Endodermal cell (in vitro differentiated cells): ENCODE results near the gene NFKBIB. TPM values are rescaled to one million over a fixed set of nuclear protein-coding genes. Genes with fewer than 3 reads are reported as not detected.

Source experiments
- DNase-seq: peaks from one replicate; pipeline ENCODE4 v3.0.0-alpha.2; 2017
- H3K27ac ChIP-seq: 2 replicates; pipeline ENCODE4 v1.5.1; 2013; ENCODE audit warnings: mild to moderate bottlenecking, low read depth, low read length, moderate library complexity
- H3K27me3 ChIP-seq: 2 replicates; pipeline ENCODE4 v1.6.1; 2013; ENCODE audit warnings: mild to moderate bottlenecking, low read length, moderate library complexity; ENCODE audit not compliant: insufficient read depth, control insufficient read depth, poor library complexity, severe bottlenecking
- H3K36me3 ChIP-seq: 2 replicates; pipeline ENCODE4 v1.7.0; 2013; ENCODE audit warnings: mild to moderate bottlenecking, low read length, moderate library complexity; ENCODE audit not compliant: control insufficient read depth, insufficient read depth
- H3K4me1 ChIP-seq: one replicate; pipeline ENCODE4 v1.7.0; 2013; ENCODE audit warnings: low read length; ENCODE audit not compliant: control insufficient read depth, insufficient read depth
- H3K4me3 ChIP-seq: 2 replicates; pipeline ENCODE4 v1.5.1; 2013; ENCODE audit warnings: mild to moderate bottlenecking, low read length, moderate library complexity
- H3K9ac ChIP-seq: 2 replicates; pipeline ENCODE4 v1.6.1; 2013; ENCODE audit warnings: mild to moderate bottlenecking, low read length, moderate library complexity; ENCODE audit not compliant: poor library complexity, severe bottlenecking; ENCODE audit errors: extremely low read depth
- H3K9me3 ChIP-seq: 2 replicates; pipeline ENCODE4 v1.6.1; 2013; ENCODE audit warnings: mild to moderate bottlenecking, low read length, moderate library complexity; ENCODE audit not compliant: control insufficient read depth
- H3K27ac Mint-ChIP-seq: 2 replicates; pipeline ENCODE4 v1.8.0; 2020; ENCODE audit warnings: mixed read lengths
- H3K27me3 Mint-ChIP-seq: 2 replicates; pipeline ENCODE4 v1.8.0; 2021; ENCODE audit warnings: mild to moderate bottlenecking, mixed read lengths; ENCODE audit not compliant: insufficient read depth
- H3K36me3 Mint-ChIP-seq: 2 replicates; pipeline ENCODE4 v1.8.0; 2020; ENCODE audit warnings: low read depth, mixed read lengths
- H3K4me1 Mint-ChIP-seq: 2 replicates; pipeline ENCODE4 v1.8.0; 2020; ENCODE audit warnings: mixed read lengths
- H3K4me3 Mint-ChIP-seq: 2 replicates; pipeline ENCODE4 v1.8.0; 2020; ENCODE audit warnings: mild to moderate bottlenecking, moderate library complexity, mixed read lengths
- H3K9me3 Mint-ChIP-seq: 2 replicates; pipeline ENCODE4 v1.8.0; 2020; ENCODE audit warnings: mild to moderate bottlenecking, mixed read lengths
- CTCF ChIP-seq: fragments of 200-600 bp; sonication (generic); conservative IDR thresholded peaks from 2 replicates; pipeline ENCODE4 v1.5.0; 2021; ENCODE audit warnings: antibody characterized with exemption, mild to moderate bottlenecking
- WGBS, 2 experiments: methylation state at CpG; one replicate each; pipeline versions ENCODE4 v1.1.5 to v1.1.7; 2013; ENCODE audit warnings: missing lambda C conversion rate in 2 of 2, mixed read lengths in 1 of 2; ENCODE audit not compliant: insufficient coverage in 1 of 2, insufficient read length in 1 of 2; 5-methylcytosine and 5-hydroxymethylcytosine counted together
- total RNA-seq, 2 donors: library from RNA; stranded (reverse); fragmentation: NEBNext Ultra II Directional in 1 of 2; extraction: Animal tissue kit (Norgen Biotek cat#: 25700) in 1 of 2; gene quantifications; 2 replicates in 1 of 2; 3 replicates in 1 of 2; pipeline ENCODE4 v1.2.1, GENCODE V29; 2021

Gene NFKBIB
- total RNA-seq, 2 donors from 2014 or later = 20.7 to 24.3 TPM

DNA sequence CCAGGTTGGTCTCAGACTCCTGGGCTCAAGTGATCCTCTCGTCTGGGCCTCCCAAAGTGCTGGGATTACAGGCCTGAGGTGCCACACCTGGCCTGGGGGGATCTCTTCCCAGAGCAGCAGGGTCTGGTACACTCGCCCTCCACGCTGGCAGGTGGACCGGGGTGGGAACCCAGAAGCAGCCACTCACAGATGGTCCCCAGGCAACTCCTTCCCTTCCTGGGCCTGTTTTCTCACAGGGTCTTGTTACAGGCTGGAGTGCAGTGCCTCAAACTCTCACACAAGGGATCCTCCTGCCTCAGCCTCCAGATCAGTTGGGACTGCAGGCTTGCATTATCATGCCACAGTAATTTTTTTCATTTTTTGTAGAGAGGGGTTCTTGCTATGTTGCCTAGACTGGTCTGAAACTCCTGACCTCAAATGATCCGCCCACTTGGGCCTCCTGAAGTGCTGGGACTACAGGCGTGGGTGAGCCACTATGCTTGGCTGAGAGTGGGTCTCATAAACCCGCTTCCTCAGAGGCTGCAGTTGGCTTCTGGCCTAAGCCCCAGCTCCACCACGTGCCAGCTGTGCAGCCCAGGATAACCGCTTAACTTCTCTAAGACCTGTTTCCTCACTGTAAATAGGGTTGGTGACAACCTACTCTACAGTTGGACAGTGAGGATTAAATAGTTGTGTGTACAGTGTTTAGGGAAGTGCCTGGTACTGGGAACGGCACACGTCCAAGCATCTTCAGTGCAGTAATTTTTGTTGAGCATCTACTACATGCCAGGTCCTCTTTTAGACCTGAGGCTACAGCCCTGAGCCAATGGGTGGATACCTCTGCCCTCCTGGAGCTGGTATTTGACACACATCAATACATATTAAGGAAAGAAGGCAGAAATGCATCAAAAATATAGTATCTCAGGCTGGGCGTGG lies 13.1 kb downstream of the NFKBIB start:
- peaks cover 5% of the 10 kb centered on the region for H3K36me3 ChIP-seq
- no peak overlapping the region for H3K4me3 Mint-ChIP-seq
- 85 to 90% methylated on average over 12 of the region's 12 CpGs for WGBS, 2 experiments
- H3K9me3 ChIP-seq = no peaks in the 10 kb centered on the region
- H3K27ac Mint-ChIP-seq = no peak overlapping the region
- no peak overlapping the region for H3K9ac ChIP-seq
- H3K27me3 ChIP-seq = no peaks in the 10 kb centered on the region
- H3K4me3 ChIP-seq = no peak overlapping the region
- H3K4me1 ChIP-seq = no peaks in the 10 kb centered on the region
- H3K27ac ChIP-seq = peak overlapping the region; percentile 70
- H3K36me3 Mint-ChIP-seq = peaks cover 13% of the 10 kb centered on the region
- peaks cover under 1% of the 10 kb centered on the region for H3K9me3 Mint-ChIP-seq
- peaks cover 12% of the 10 kb centered on the region for H3K27me3 Mint-ChIP-seq
- no peak for TF ChIP-seq CTCF
- DNase-seq = no peak
- H3K4me1 Mint-ChIP-seq = no peaks in the 10 kb centered on the region

- Mint-ChIP-seq H3K36me3 (peaks cover 11% of the 10 kb centered on the region), H3K9me3 (no peaks in the 10 kb centered on the region), H3K27me3 (peaks cover 12% of the 10 kb centered on the region), H3K4me1 (no peaks in the 10 kb centered on the region), H3K27ac (no peak overlapping the region), H3K4me3 (no peak overlapping the region)
- Histone ChIP-seq H3K9ac (no peak overlapping the region), H3K4me1 (no peaks in the 10 kb centered on the region), H3K36me3 (peaks cover 5% of the 10 kb centered on the region), H3K27ac (no peak overlapping the region), H3K4me3 (no peak overlapping the region), H3K27me3 (no peaks in the 10 kb centered on the region), H3K9me3 (no peaks in the 10 kb centered on the region)
- DNase-seq = no peak
- no peak for TF ChIP-seq CTCF
- 93 to 97% methylated on average over 4 to 8 of the region's 8 CpGs for WGBS, 2 experiments
Measured at GRCh38 chr19:38913958-38914357, 14.2 kb downstream of the NFKBIB start.

DNA sequence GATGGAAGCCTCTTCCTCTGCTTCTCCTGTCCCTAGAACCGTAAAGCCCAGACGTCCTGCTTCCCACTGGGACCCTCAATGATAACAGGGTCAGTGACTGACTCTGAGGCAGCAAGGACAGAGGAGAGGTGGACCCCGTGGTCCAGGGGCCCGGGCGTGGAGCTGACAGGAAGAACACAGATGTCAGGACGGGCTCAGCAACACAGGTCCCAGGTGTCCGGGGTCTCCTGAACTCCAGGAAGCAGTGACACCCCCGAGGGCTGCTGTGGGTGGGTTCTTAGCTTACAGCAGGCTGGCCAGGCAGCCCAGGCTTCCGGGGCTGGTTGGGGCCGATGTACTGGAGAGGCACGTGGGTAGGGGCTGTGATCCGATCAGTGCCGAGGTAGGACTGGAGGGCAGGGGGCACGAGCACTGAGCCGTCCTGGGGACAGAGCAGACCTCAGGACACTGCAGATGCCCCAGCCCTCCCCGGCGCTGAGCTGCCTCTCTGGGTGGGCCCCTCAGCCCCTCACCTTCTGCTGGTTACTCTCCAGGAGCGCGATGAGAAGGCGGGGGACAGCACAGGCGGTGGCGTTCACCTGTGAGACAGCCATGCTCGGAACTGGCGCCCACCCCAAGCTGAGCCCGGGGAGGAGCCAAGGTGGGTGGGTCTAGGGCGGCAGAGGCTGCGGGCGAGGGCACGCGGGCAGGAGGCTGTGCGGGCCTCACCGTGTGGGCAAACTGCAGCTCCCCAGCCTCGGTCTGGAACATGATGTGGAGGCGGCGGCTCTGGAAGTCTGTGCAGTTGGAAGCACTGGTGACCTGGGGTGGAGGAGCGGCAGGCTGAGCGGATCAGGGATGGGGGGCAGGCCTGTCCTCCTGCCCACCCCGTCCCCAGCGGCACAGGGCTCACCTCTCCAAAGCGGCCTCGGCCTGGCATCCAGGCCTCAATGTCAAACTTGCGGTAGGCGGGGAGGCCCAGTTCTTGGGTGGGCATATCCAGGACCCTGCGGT lies 15.9 kb downstream of the NFKBIB start:
- Mint-ChIP-seq H3K27ac (peak overlapping the region; percentile 21), H3K4me1 (no peaks in the 10 kb centered on the region), H3K4me3 (no peak overlapping the region), H3K36me3 (peaks cover 11% of the 10 kb centered on the region), H3K27me3 (peaks cover 12% of the 10 kb centered on the region), H3K9me3 (no peaks in the 10 kb centered on the region)
- no peak overlapping the region for H3K27ac ChIP-seq
- DNase-seq = no peak
- H3K4me3 ChIP-seq = no peak overlapping the region
- no peak overlapping the region for H3K9ac ChIP-seq
- no peaks in the 10 kb centered on the region for H3K9me3 ChIP-seq
- TF ChIP-seq CTCF = no peak
- 92% methylated on average over 21 to 44 of the region's 44 CpGs for WGBS, 2 experiments
- H3K36me3 ChIP-seq = peaks cover 8% of the 10 kb centered on the region
- H3K4me1 ChIP-seq = no peaks in the 10 kb centered on the region
- no peaks in the 10 kb centered on the region for H3K27me3 ChIP-seq
